ENCODE data around the gene BOC.

DNA sequence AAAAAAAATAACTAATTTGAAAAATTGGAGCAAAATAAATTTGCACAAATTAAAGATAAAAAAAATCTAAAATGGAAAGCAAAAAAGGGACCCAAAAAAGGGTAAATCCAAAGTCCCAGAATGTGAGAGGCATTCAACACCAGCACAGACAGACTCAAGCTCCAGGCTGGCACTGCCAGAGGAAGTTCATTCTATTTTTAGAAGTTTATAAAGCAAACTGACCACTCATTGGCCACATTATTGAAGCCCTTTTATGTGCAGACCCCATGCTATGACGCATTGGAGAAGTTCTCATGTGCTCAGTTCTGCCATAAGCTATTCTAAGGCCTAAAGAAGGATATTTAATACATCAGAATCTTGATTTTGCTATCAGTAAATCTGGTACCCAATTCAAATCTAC, 17.6 kb upstream of the BOC start:
- TF ChIP-seq, protein P1, sequence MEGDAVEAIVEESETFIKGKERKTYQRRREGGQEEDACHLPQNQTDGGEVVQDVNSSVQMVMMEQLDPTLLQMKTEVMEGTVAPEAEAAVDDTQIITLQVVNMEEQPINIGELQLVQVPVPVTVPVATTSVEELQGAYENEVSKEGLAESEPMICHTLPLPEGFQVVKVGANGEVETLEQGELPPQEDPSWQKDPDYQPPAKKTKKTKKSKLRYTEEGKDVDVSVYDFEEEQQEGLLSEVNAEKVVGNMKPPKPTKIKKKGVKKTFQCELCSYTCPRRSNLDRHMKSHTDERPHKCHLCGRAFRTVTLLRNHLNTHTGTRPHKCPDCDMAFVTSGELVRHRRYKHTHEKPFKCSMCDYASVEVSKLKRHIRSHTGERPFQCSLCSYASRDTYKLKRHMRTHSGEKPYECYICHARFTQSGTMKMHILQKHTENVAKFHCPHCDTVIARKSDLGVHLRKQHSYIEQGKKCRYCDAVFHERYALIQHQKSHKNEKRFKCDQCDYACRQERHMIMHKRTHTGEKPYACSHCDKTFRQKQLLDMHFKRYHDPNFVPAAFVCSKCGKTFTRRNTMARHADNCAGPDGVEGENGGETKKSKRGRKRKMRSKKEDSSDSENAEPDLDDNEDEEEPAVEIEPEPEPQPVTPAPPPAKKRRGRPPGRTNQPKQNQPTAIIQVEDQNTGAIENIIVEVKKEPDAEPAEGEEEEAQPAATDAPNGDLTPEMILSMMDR (conservative IDR thresholded peaks at IDR 0.05; ENCODE audit: low read depth, low read length) = no peak
- TF ChIP-seq EZH2 (IDR thresholded peaks at IDR 0.05; ENCODE audit: borderline replicate concordance, low read depth, low read length, poor library complexity, severe bottlenecking) = no peak
